ENCODE data around the gene MAN1B1.
A peak's percentile ranks its signal among the peaks of the same experiment; 100 is the strongest.

MAN1B1 gene

GRCh38 chr9:137148242-137148641, 61.5 kb downstream of the MAN1B1 start:
- DNase-seq = no peak

GRCh38 chr9:137148661-137149060, 61.9 kb downstream of the MAN1B1 start:
- no peak for DNase-seq

- no peak for DNase-seq
Measured at GRCh38 chr9:137149363-137149762, 62.6 kb downstream of the MAN1B1 start.

GRCh38 chr9:137149942-137150616, 63.3 kb downstream of the MAN1B1 start:
- DNase-seq = no peak

GRCh38 chr9:137150617-137151457, 64.1 kb downstream of the MAN1B1 start:
- DNase-seq = peak; percentile 55 to 57

- no peak for DNase-seq
Measured at GRCh38 chr9:137152844-137153405, 66.1 kb downstream of the MAN1B1 start.

- peak; percentile 54 to 72 for DNase-seq
Measured at GRCh38 chr9:137156567-137157375, 70.0 kb downstream of the MAN1B1 start.

GRCh38 chr9:137157618-137158415, 71.0 kb downstream of the MAN1B1 start:
- DNase-seq = no peak

GRCh38 chr9:137158625-137159024, 71.8 kb downstream of the MAN1B1 start:
- DNase-seq = no peak

Measured in stimulated activated CD4-positive, alpha-beta T cell treated with anti-CD3 and anti-CD28 coated beads, Interleukin-2, amount 100 ng/mL, for 48 hours (primary cell).